ENCODE results near the gene MXD3.

Gene MXD3

GRCh38 chr5:177354711-177355110 lies 43.0 kb upstream of the MXD3 start:
- Histone ChIP-seq H3K36me3 (ENCODE audit: control insufficient read depth, insufficient read depth, low read length) (no peaks in the 10 kb centered on the region; the same call in 1 of the 2 replicates), H3K27ac (ENCODE audit: low read length) (no peak overlapping the region)
- WGBS (ENCODE audit: insufficient coverage, insufficient read length), result no CpG with 5 or more reads among the region's 3 CpGs

GRCh38 chr5:177354256-177354655 lies 42.6 kb upstream of the MXD3 start:
- DNase-seq (ENCODE audit: low read depth, low spot score), result no peak
- Histone ChIP-seq H3K9me3 (ENCODE audit: control insufficient read depth, insufficient read depth, low read length) (no peaks in the 10 kb centered on the region), H3K4me3 (ENCODE audit: low read length) (no peak overlapping the region), H3K36me3 (ENCODE audit: control insufficient read depth, insufficient read depth, low read length) (no peaks in the 10 kb centered on the region; the same call in 1 of the 2 replicates), H3K27me3 (ENCODE audit: control insufficient read depth, insufficient read depth, low read length) (no peaks in the 10 kb centered on the region), H3K4me1 (ENCODE audit: control insufficient read depth, insufficient read depth, low read length) (peaks cover 2% of the 10 kb centered on the region; the same call in 1 of the 2 replicates), H3K27ac (ENCODE audit: low read length) (no peak overlapping the region)
- no CpG with 5 or more reads among the region's 3 CpGs for WGBS (ENCODE audit: insufficient coverage, insufficient read length)

More at GRCh38 chr5:177354711-177355110, 43.0 kb upstream of the MXD3 start:
- DNase-seq (ENCODE audit: low read depth, low spot score), result no peak
- peaks cover 2% of the 10 kb centered on the region; the same call in 1 of the 2 replicates for H3K4me1 ChIP-seq (ENCODE audit: control insufficient read depth, insufficient read depth, low read length)
- H3K4me3 ChIP-seq (ENCODE audit: low read length), result no peak overlapping the region
- H3K27me3 ChIP-seq (ENCODE audit: control insufficient read depth, insufficient read depth, low read length), result no peaks in the 10 kb centered on the region
- no peaks in the 10 kb centered on the region for H3K9me3 ChIP-seq (ENCODE audit: control insufficient read depth, insufficient read depth, low read length)

DNA sequence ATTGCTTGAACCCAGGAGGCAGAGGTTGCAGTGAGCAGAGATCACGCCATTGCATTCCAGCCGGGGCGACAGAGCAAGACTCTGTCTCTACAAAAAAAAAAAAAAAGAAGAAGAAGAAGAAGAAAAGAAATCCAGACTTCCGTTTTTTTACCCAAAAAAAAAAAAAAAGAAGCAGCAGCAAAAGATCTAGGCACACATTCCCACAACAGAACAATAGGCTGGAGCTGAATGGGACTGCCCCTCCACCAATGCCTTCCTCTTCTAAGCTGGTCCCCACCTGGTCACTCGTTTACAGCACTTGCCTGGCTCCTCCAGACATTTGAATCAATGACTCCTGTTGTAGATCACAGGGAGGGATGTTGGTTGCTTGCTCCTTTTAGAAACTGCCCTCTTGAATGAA lies 41.4 kb upstream of the MXD3 start:
- no CpG with 5 or more reads among the region's 5 CpGs for WGBS (ENCODE audit: insufficient coverage, insufficient read length)

DNA sequence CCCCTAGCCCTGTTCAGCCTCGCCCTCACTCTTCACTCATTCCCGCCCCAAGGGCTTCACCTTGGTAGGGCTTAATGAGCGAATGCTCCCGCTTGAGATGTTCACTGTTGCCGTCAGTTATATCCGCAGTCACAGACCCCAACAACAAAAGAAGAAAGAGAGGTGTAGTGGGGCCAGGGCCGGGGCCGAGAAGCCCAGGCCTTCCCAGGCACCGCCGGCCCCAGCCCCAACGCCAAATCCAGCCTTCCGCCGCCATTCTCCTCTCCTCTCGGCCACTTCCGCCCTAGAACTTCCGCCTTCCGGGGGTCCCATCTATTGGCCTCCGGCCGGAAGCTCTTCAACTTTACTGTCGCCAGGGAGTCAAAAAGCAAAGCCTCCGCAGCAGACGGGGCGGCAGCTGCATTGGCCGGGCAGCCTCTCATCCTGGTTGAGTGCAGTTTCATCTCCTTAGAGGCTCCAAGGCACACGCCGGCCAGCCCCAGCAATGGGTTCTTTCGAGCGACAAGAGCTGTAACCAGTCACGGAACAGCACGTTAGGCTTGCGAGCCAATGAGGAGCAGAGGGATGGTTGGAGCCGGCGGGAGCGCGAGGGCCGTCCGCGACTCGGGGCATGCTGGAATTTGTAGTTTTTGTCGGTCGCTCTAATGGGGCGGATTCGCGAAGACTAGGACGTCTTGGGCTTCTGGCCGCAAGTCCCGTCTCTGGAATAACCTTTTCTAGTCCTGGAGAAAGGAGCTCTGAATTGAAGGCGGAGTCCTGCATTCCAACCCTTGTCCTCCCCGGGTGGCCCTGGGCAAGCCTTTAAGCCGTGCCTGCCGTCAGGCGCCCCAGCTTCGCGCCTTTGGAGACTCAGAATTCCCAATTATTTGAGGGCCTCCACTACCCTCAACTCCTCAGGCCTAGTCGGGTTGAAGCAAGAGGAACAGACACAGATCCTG lies 40.0 kb upstream of the MXD3 start, which contains the start of gene LMAN2:
TSS of gene LMAN2 (minus strand) at position 277 of the 938 bp plus-strand sequence. CDS start at position 256, 21 bp downstream.
- no peaks in the 10 kb centered on the region; the same call in 1 of the 2 replicates for H3K36me3 ChIP-seq (ENCODE audit: control insufficient read depth, insufficient read depth, low read length)
- WGBS (ENCODE audit: insufficient coverage, insufficient read length), result no CpG with 5 or more reads among the region's 55 CpGs

More for the DNA sequence above, 41.4 kb upstream of the MXD3 start:
- no peak for DNase-seq (ENCODE audit: low read depth, low spot score)
- Histone ChIP-seq H3K27me3 (ENCODE audit: control insufficient read depth, insufficient read depth, low read length) (no peaks in the 10 kb centered on the region), H3K4me3 (ENCODE audit: low read length) (no peak overlapping the region), H3K36me3 (ENCODE audit: control insufficient read depth, insufficient read depth, low read length) (no peaks in the 10 kb centered on the region; the same call in 1 of the 2 replicates), H3K9me3 (ENCODE audit: control insufficient read depth, insufficient read depth, low read length) (no peaks in the 10 kb centered on the region), H3K27ac (ENCODE audit: low read length) (no peak overlapping the region), H3K4me1 (ENCODE audit: control insufficient read depth, insufficient read depth, low read length) (peaks cover 2% of the 10 kb centered on the region; the same call in 1 of the 2 replicates)

DNA sequence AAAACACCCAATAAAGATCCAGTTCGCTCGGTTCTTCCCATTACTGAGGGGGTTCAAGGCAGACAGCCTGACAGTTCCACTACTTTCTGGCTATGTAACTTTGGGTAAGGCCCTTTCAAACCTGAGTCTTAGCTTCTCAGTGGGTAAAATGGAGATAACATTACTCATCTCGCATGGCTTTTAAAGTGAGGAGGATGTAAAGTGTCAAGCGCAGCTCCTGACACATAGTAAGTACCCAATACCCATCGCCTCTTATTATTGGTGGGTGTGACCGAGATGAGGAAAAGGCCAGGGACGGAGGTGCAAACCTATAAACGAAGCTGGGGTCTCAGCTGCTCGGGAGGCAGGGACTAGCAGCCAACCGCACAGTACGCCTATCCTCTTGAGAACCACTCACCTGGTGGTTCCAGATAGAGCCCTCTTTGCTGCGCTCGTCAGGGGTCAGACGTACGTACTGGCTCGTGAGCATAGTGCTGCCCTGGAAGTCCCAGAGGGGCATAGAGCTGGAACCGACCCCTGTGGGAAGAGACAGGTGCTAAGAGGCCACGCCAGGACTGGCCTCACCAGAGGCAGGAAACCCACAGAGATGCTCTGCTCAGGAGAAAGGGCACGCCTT lies 39.2 kb upstream of the MXD3 start:
- Histone ChIP-seq H3K36me3 (ENCODE audit: control insufficient read depth, insufficient read depth, low read length) (no peaks in the 10 kb centered on the region; the same call in 1 of the 2 replicates), H3K27ac (ENCODE audit: low read length) (no peak overlapping the region), H3K27me3 (ENCODE audit: control insufficient read depth, insufficient read depth, low read length) (no peaks in the 10 kb centered on the region), H3K9me3 (ENCODE audit: control insufficient read depth, insufficient read depth, low read length) (no peaks in the 10 kb centered on the region), H3K4me1 (ENCODE audit: control insufficient read depth, insufficient read depth, low read length) (peaks cover 2% of the 10 kb centered on the region; the same call in 1 of the 2 replicates), H3K4me3 (ENCODE audit: low read length) (peak overlapping the region; percentile 93)
- no CpG with 5 or more reads among the region's 19 CpGs for WGBS (ENCODE audit: insufficient coverage, insufficient read length)
- no peak for DNase-seq (ENCODE audit: low read depth, low spot score)

More for the DNA sequence above, 40.0 kb upstream of the MXD3 start, which contains the start of gene LMAN2:
- Histone ChIP-seq H3K4me3 (ENCODE audit: low read length) (peak within 1 kb of the TSS; percentile 93), H3K9me3 (ENCODE audit: control insufficient read depth, insufficient read depth, low read length) (no peaks in the 10 kb centered on the region), H3K27ac (ENCODE audit: low read length) (no peak within 1 kb of the TSS), H3K4me1 (ENCODE audit: control insufficient read depth, insufficient read depth, low read length) (peaks cover 2% of the 10 kb centered on the region; the same call in 1 of the 2 replicates), H3K27me3 (ENCODE audit: control insufficient read depth, insufficient read depth, low read length) (no peaks in the 10 kb centered on the region)
- peak; percentile 84 for DNase-seq (ENCODE audit: low read depth, low spot score)

DNA sequence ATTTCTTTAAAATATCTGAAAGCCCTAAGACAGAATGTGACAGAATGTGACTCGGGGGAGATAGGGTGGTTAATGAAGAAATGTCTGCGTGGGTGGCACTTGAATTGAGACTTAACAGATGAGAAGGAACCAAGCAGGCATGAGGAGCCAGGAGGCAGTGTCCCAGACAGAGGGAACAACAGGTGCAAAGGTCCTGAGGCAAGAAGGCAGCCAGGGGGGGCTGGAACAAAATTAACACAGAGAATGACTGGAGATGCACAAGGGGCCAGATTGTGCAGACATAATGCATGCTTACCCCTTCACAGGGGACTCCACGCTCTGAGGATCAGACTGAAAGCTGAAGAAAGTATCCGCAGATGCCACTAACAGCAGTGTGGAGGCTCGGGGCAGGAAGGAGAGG lies 38.1 kb upstream of the MXD3 start:
- Histone ChIP-seq H3K4me1 (ENCODE audit: control insufficient read depth, insufficient read depth, low read length) (peaks cover 2% of the 10 kb centered on the region; the same call in 1 of the 2 replicates), H3K4me3 (ENCODE audit: low read length) (no peak overlapping the region), H3K27me3 (ENCODE audit: control insufficient read depth, insufficient read depth, low read length) (no peaks in the 10 kb centered on the region), H3K36me3 (ENCODE audit: control insufficient read depth, insufficient read depth, low read length) (no peaks in the 10 kb centered on the region; the same call in 1 of the 2 replicates), H3K9me3 (ENCODE audit: control insufficient read depth, insufficient read depth, low read length) (no peaks in the 10 kb centered on the region), H3K27ac (ENCODE audit: low read length) (no peak overlapping the region)
- WGBS (ENCODE audit: insufficient coverage, insufficient read length), result no CpG with 5 or more reads among the region's 5 CpGs
- no peak for DNase-seq (ENCODE audit: low read depth, low spot score)

DNA sequence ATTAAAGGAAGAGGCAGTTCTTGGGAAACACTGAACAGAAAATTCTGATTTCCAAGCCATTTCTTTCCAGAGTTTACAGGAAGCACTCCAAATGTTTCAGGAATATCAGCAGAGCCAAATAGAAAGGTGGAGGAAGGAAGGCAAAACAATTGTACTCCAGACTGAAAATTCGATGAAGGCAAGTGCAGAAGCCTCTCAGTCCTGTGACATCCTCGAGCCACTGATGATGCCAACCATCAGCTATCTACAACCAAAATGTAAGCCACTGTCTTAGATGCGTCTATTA lies 37.6 kb upstream of the MXD3 start:
- no peak overlapping the region for H3K4me3 ChIP-seq (ENCODE audit: low read length)
- peaks cover 2% of the 10 kb centered on the region; the same call in 1 of the 2 replicates for H3K4me1 ChIP-seq (ENCODE audit: control insufficient read depth, insufficient read depth, low read length)
- no peak for DNase-seq (ENCODE audit: low read depth, low spot score)
- no CpG with 5 or more reads among the region's 3 CpGs for WGBS (ENCODE audit: insufficient coverage, insufficient read length)
- no peaks in the 10 kb centered on the region for H3K9me3 ChIP-seq (ENCODE audit: control insufficient read depth, insufficient read depth, low read length)
- H3K36me3 ChIP-seq (ENCODE audit: control insufficient read depth, insufficient read depth, low read length), result no peaks in the 10 kb centered on the region; the same call in 1 of the 2 replicates
- H3K27me3 ChIP-seq (ENCODE audit: control insufficient read depth, insufficient read depth, low read length), result no peaks in the 10 kb centered on the region
- no peak overlapping the region for H3K27ac ChIP-seq (ENCODE audit: low read length)

DNA sequence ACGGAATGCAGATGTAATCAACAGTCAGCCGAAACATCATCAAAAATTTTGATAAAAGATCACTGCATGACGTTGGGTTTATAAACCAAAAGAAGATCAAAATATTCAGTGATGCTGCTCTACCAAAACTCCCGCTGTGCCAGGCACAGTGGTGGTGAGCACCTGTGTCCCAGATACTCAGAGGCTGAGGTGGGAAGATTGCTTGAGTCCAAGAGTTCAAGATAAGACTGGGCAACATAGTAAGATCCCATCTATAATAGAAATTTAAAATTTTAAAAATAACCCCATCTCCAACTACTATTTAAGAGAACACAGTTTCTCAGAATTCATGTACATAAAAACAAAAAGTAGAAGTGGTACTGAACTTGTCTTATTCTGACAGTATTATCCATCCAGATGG lies 36.0 kb upstream of the MXD3 start:
- WGBS (ENCODE audit: insufficient coverage, insufficient read length), result no CpG with 5 or more reads among the region's 4 CpGs

GRCh38 chr5:177346820-177347219 lies 35.1 kb upstream of the MXD3 start:
- no CpG with 5 or more reads among the region's 4 CpGs for WGBS (ENCODE audit: insufficient coverage, insufficient read length)
- no peaks in the 10 kb centered on the region for H3K27me3 ChIP-seq (ENCODE audit: control insufficient read depth, insufficient read depth, low read length)
- no peak overlapping the region for H3K27ac ChIP-seq (ENCODE audit: low read length)
- DNase-seq (ENCODE audit: low read depth, low spot score), result no peak
- H3K4me3 ChIP-seq (ENCODE audit: low read length), result no peak overlapping the region
- no peaks in the 10 kb centered on the region for H3K9me3 ChIP-seq (ENCODE audit: control insufficient read depth, insufficient read depth, low read length)
- H3K4me1 ChIP-seq (ENCODE audit: control insufficient read depth, insufficient read depth, low read length), result peaks cover 2% of the 10 kb centered on the region; the same call in 1 of the 2 replicates
- H3K36me3 ChIP-seq (ENCODE audit: control insufficient read depth, insufficient read depth, low read length), result no peaks in the 10 kb centered on the region; the same call in none of the 2 replicates

More for the DNA sequence above, 36.0 kb upstream of the MXD3 start:
- Histone ChIP-seq H3K9me3 (ENCODE audit: control insufficient read depth, insufficient read depth, low read length) (no peaks in the 10 kb centered on the region), H3K4me3 (ENCODE audit: low read length) (no peak overlapping the region), H3K27me3 (ENCODE audit: control insufficient read depth, insufficient read depth, low read length) (no peaks in the 10 kb centered on the region), H3K36me3 (ENCODE audit: control insufficient read depth, insufficient read depth, low read length) (no peaks in the 10 kb centered on the region; the same call in none of the 2 replicates), H3K27ac (ENCODE audit: low read length) (no peak overlapping the region), H3K4me1 (ENCODE audit: control insufficient read depth, insufficient read depth, low read length) (peaks cover 2% of the 10 kb centered on the region; the same call in 1 of the 2 replicates)
- DNase-seq (ENCODE audit: low read depth, low spot score), result no peak

DNA sequence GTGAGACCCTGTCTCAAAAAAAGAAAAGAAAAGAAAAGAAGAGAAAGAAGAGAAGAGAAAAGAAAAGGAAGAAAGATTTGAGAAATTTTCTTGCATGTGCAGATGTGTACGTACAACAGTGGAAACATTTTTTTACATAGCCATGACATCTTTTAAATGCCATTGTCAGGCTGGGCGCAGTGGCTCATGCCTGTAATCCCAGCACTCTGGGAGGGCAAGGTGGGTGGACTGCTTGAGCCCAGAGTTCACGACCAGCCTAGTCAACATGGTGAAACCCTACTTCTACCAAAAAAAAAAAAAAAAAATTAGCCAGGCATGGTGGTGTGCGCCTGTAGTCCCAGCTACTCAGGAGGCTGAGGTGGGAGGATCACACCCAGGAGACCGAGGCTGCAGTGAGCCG lies 33.2 kb upstream of the MXD3 start:
- Histone ChIP-seq H3K9me3 (ENCODE audit: control insufficient read depth, insufficient read depth, low read length) (no peaks in the 10 kb centered on the region), H3K27me3 (ENCODE audit: control insufficient read depth, insufficient read depth, low read length) (no peaks in the 10 kb centered on the region), H3K36me3 (ENCODE audit: control insufficient read depth, insufficient read depth, low read length) (no peaks in the 10 kb centered on the region; the same call in 1 of the 2 replicates), H3K27ac (ENCODE audit: low read length) (no peak overlapping the region), H3K4me3 (ENCODE audit: low read length) (no peak overlapping the region), H3K4me1 (ENCODE audit: control insufficient read depth, insufficient read depth, low read length) (peaks cover under 1% of the 10 kb centered on the region; the same call in 1 of the 2 replicates)
- no peak for DNase-seq (ENCODE audit: low read depth, low spot score)
- no CpG with 5 or more reads among the region's 6 CpGs for WGBS (ENCODE audit: insufficient coverage, insufficient read length)

Measured in iPS DF 6.9 (cell line).